Activated T-cell treated with anti-CD3 and anti-CD28 coated beads for 4 hours (primary cell): ENCODE results near the gene NDUFB3.

Experiments used
- DNase-seq: peaks from one replicate; pipeline ENCODE4 v3.0.0-alpha.2; 2020

NDUFB3 gene

GRCh38 chr2:201130524-201131186 is 58.9 kb downstream of the NDUFB3 start:
- DNase-seq = no peak

GRCh38 chr2:201132518-201132917 is 60.7 kb downstream of the NDUFB3 start:
- DNase-seq = no peak
